IPS-20b (cell line): ENCODE data around the gene APP.

Source experiments
- H3K27ac ChIP-seq: one replicate; pipeline ENCODE4 v1.5.1; 2013; ENCODE audit warnings: low read length
- H3K27me3 ChIP-seq: 2 replicates; pipeline ENCODE4 v1.6.1; 2013; ENCODE audit warnings: mild to moderate bottlenecking, low read length, inconsistent platforms; ENCODE audit not compliant: insufficient read depth
- H3K36me3 ChIP-seq: 2 replicates; pipeline ENCODE4 v1.6.1; 2013; ENCODE audit warnings: low read depth, mild to moderate bottlenecking, inconsistent platforms, low read length, moderate library complexity; ENCODE audit not compliant: insufficient read depth
- H3K4me1 ChIP-seq: 2 replicates; pipeline ENCODE4 v1.6.1; 2013; ENCODE audit warnings: mild to moderate bottlenecking, control low read depth, inconsistent platforms, low read length, moderate library complexity; ENCODE audit not compliant: insufficient read depth
- H3K4me3 ChIP-seq: 2 replicates; pipeline ENCODE4 v1.5.1; 2013; ENCODE audit warnings: mild to moderate bottlenecking, low read length, inconsistent platforms
- H3K9ac ChIP-seq: 2 replicates; pipeline ENCODE4 v1.6.1; 2013; ENCODE audit warnings: low read depth, mild to moderate bottlenecking, inconsistent platforms, low read length, moderate library complexity
- H3K9me3 ChIP-seq: 2 replicates; pipeline ENCODE4 v1.6.1; 2013; ENCODE audit warnings: mild to moderate bottlenecking, low read depth, low read length, inconsistent platforms; ENCODE audit not compliant: insufficient read depth

The APP gene

GRCh38 chr21:25850126-25850842, 320.3 kb downstream of the APP start:
- Histone ChIP-seq H3K27ac (no peak overlapping the region), H3K9ac (no peak overlapping the region), H3K9me3 (peaks cover 12% of the 10 kb centered on the region; the same call in 1 of the 2 replicates), H3K27me3 (no peaks in the 10 kb centered on the region), H3K36me3 (no peaks in the 10 kb centered on the region), H3K4me1 (no peaks in the 10 kb centered on the region), H3K4me3 (no peak overlapping the region)

GRCh38 chr21:25848309-25848708, 322.3 kb downstream of the APP start:
- peaks cover 12% of the 10 kb centered on the region; the same call in 1 of the 2 replicates for H3K9me3 ChIP-seq
- no peaks in the 10 kb centered on the region for H3K36me3 ChIP-seq
- no peak overlapping the region for H3K9ac ChIP-seq
- H3K4me3 ChIP-seq: no peak overlapping the region
- H3K27me3 ChIP-seq: no peaks in the 10 kb centered on the region
- no peaks in the 10 kb centered on the region for H3K4me1 ChIP-seq
- no peak overlapping the region for H3K27ac ChIP-seq

GRCh38 chr21:25845729-25846256, 324.8 kb downstream of the APP start:
- Histone ChIP-seq H3K9me3 (peaks cover 12% of the 10 kb centered on the region; the same call in 1 of the 2 replicates), H3K36me3 (no peaks in the 10 kb centered on the region), H3K4me1 (no peaks in the 10 kb centered on the region), H3K4me3 (no peak overlapping the region), H3K27ac (no peak overlapping the region), H3K27me3 (no peaks in the 10 kb centered on the region), H3K9ac (no peak overlapping the region)

GRCh38 chr21:25842925-25843324, 327.6 kb downstream of the APP start:
- Histone ChIP-seq H3K4me1 (no peaks in the 10 kb centered on the region), H3K36me3 (no peaks in the 10 kb centered on the region), H3K27me3 (no peaks in the 10 kb centered on the region), H3K4me3 (no peak overlapping the region), H3K9ac (no peak overlapping the region), H3K27ac (no peak overlapping the region), H3K9me3 (peaks cover 2% of the 10 kb centered on the region; the same call in 1 of the 2 replicates)

- no peaks in the 10 kb centered on the region for H3K4me1 ChIP-seq
- no peak overlapping the region for H3K4me3 ChIP-seq
- no peaks in the 10 kb centered on the region for H3K27me3 ChIP-seq
- no peak overlapping the region for H3K9ac ChIP-seq
- no peaks in the 10 kb centered on the region for H3K36me3 ChIP-seq
- no peak overlapping the region for H3K27ac ChIP-seq
- H3K9me3 ChIP-seq: no peaks in the 10 kb centered on the region; the same call in 1 of the 2 replicates
These were observed 331.8 kb downstream of the APP start for GRCh38 chr21:25838809-25839208.

GRCh38 chr21:25837533-25838265, 332.9 kb downstream of the APP start:
- no peak overlapping the region for H3K4me3 ChIP-seq
- no peaks in the 10 kb centered on the region for H3K27me3 ChIP-seq
- no peaks in the 10 kb centered on the region; the same call in 1 of the 2 replicates for H3K9me3 ChIP-seq
- no peak overlapping the region for H3K9ac ChIP-seq
- H3K27ac ChIP-seq: no peak overlapping the region
- H3K36me3 ChIP-seq: no peaks in the 10 kb centered on the region
- no peaks in the 10 kb centered on the region for H3K4me1 ChIP-seq

- Histone ChIP-seq H3K9me3 (no peaks in the 10 kb centered on the region; the same call in 1 of the 2 replicates), H3K4me3 (no peak overlapping the region), H3K27ac (no peak overlapping the region), H3K4me1 (no peaks in the 10 kb centered on the region), H3K27me3 (no peaks in the 10 kb centered on the region), H3K9ac (no peak overlapping the region), H3K36me3 (no peaks in the 10 kb centered on the region)
These were observed 334.2 kb downstream of the APP start for GRCh38 chr21:25836396-25836795.

- Histone ChIP-seq H3K27ac (no peak overlapping the region), H3K36me3 (no peaks in the 10 kb centered on the region), H3K4me1 (no peaks in the 10 kb centered on the region)
These were observed 336.2 kb downstream of the APP start for GRCh38 chr21:25834381-25834780.

GRCh38 chr21:25831300-25831960, 339.1 kb downstream of the APP start:
- Histone ChIP-seq H3K27me3 (no peaks in the 10 kb centered on the region), H3K4me3 (no peak overlapping the region), H3K27ac (no peak overlapping the region), H3K36me3 (no peaks in the 10 kb centered on the region), H3K4me1 (no peaks in the 10 kb centered on the region), H3K9ac (no peak overlapping the region), H3K9me3 (no peaks in the 10 kb centered on the region)

More at GRCh38 chr21:25834381-25834780, 336.2 kb downstream of the APP start:
- H3K4me3 ChIP-seq: no peak overlapping the region
- H3K27me3 ChIP-seq: no peaks in the 10 kb centered on the region
- H3K9ac ChIP-seq: no peak overlapping the region
- H3K9me3 ChIP-seq: no peaks in the 10 kb centered on the region; the same call in 1 of the 2 replicates
